H7 (cell line): ENCODE results near the gene F10. TPM values are rescaled to one million over a fixed set of nuclear protein-coding genes. Genes with fewer than 3 reads are reported as not detected.

Source experiments
- DNase-seq: peaks from one replicate; pipeline ENCODE4 v3.0.0; 2012
- H3K27me3 ChIP-seq: 2 replicates; pipeline ENCODE4 v1.6.0; 2011; ENCODE audit warnings: mild to moderate bottlenecking, low read length; ENCODE audit not compliant: control insufficient read depth, insufficient read depth
- H3K36me3 ChIP-seq: replicated peaks from 2 replicates; pipeline ENCODE4 v1.5.1; 2011; ENCODE audit warnings: low read length; ENCODE audit not compliant: control insufficient read depth, insufficient read depth
- H3K4me3 ChIP-seq: 2 replicates; pipeline ENCODE4 v1.5.1; 2011; ENCODE audit warnings: low read depth, mild to moderate bottlenecking, control low read depth, low read length, moderate library complexity; ENCODE audit not compliant: insufficient read depth
- total RNA-seq: library from RNA; depleted of rRNA; stranded (reverse); fragments of >200 nt; shearing (Covaris generic); gene quantifications from 2 replicates; pipeline ENCODE4 v1.2.3, GENCODE V29; 2014

F10 gene
- total RNA-seq, 1 experiment from 2014 or later = 2.1 TPM

- DNase-seq = peak; percentile 79
- Histone ChIP-seq H3K4me3 (no peak overlapping the region), H3K27me3 (no peaks in the 10 kb centered on the region; the same call in 1 of the 2 replicates), H3K36me3 (no peaks in the 10 kb centered on the region)
These were observed 40.4 kb downstream of the F10 start for GRCh38 chr13:113162783-113163685.

GRCh38 chr13:113164492-113164891, 41.9 kb downstream of the F10 start:
- DNase-seq = no peak
- Histone ChIP-seq H3K4me3 (no peak overlapping the region), H3K27me3 (no peaks in the 10 kb centered on the region; the same call in 1 of the 2 replicates)

GRCh38 chr13:113166266-113166665, 43.7 kb downstream of the F10 start:
- DNase-seq = no peak
- Histone ChIP-seq H3K4me3 (no peak overlapping the region), H3K36me3 (peaks cover 5% of the 10 kb centered on the region), H3K27me3 (no peaks in the 10 kb centered on the region; the same call in 1 of the 2 replicates)

More at GRCh38 chr13:113164492-113164891, 41.9 kb downstream of the F10 start:
- peaks cover under 1% of the 10 kb centered on the region; the same call in 1 of the 2 replicates for H3K36me3 ChIP-seq

GRCh38 chr13:113166681-113167080, 44.1 kb downstream of the F10 start:
- DNase-seq = no peak
- Histone ChIP-seq H3K36me3 (peaks cover 5% of the 10 kb centered on the region), H3K27me3 (no peaks in the 10 kb centered on the region; the same call in 1 of the 2 replicates), H3K4me3 (no peak overlapping the region)

- H3K4me3 ChIP-seq = no peak overlapping the region
- H3K36me3 ChIP-seq = peaks cover 9% of the 10 kb centered on the region
- no peak for DNase-seq
- no peaks in the 10 kb centered on the region; the same call in 1 of the 2 replicates for H3K27me3 ChIP-seq
These were observed 44.6 kb downstream of the F10 start for GRCh38 chr13:113167155-113167554.

GRCh38 chr13:113167575-113167974, 45.0 kb downstream of the F10 start:
- no peak for DNase-seq
- Histone ChIP-seq H3K27me3 (no peaks in the 10 kb centered on the region; the same call in 1 of the 2 replicates), H3K36me3 (peaks cover 9% of the 10 kb centered on the region)

GRCh38 chr13:113168211-113168610, 45.6 kb downstream of the F10 start:
- no peaks in the 10 kb centered on the region for H3K27me3 ChIP-seq

More at GRCh38 chr13:113167575-113167974, 45.0 kb downstream of the F10 start:
- H3K4me3 ChIP-seq = no peak overlapping the region

GRCh38 chr13:113169277-113170272, 47.0 kb downstream of the F10 start:
- no peak for DNase-seq
- Histone ChIP-seq H3K36me3 (peaks cover 9% of the 10 kb centered on the region), H3K27me3 (no peaks in the 10 kb centered on the region), H3K4me3 (no peak overlapping the region)

More at GRCh38 chr13:113168211-113168610, 45.6 kb downstream of the F10 start:
- H3K4me3 ChIP-seq = no peak overlapping the region
- H3K36me3 ChIP-seq = peaks cover 9% of the 10 kb centered on the region
- DNase-seq = no peak

GRCh38 chr13:113170511-113170910, 47.9 kb downstream of the F10 start:
- DNase-seq = no peak
- no peaks in the 10 kb centered on the region for H3K27me3 ChIP-seq
- peaks cover 9% of the 10 kb centered on the region for H3K36me3 ChIP-seq
- H3K4me3 ChIP-seq = no peak overlapping the region

GRCh38 chr13:113171250-113172125, 48.9 kb downstream of the F10 start:
- DNase-seq = no peak
- H3K27me3 ChIP-seq = no peaks in the 10 kb centered on the region
- H3K36me3 ChIP-seq = peaks cover 11% of the 10 kb centered on the region
- H3K4me3 ChIP-seq = no peak overlapping the region

GRCh38 chr13:113172419-113172926, 49.9 kb downstream of the F10 start:
- no peak overlapping the region for H3K4me3 ChIP-seq
- H3K27me3 ChIP-seq = no peaks in the 10 kb centered on the region
- peaks cover 14% of the 10 kb centered on the region for H3K36me3 ChIP-seq
- DNase-seq = no peak

- H3K36me3 ChIP-seq = peaks cover 36% of the 10 kb centered on the region
- no peaks in the 10 kb centered on the region for H3K27me3 ChIP-seq
- H3K4me3 ChIP-seq = no peak overlapping the region
- DNase-seq = no peak
These were observed 53.7 kb downstream of the F10 start for GRCh38 chr13:113176280-113176679.

- DNase-seq = no peak
- H3K36me3 ChIP-seq = peaks cover 38% of the 10 kb centered on the region
- H3K27me3 ChIP-seq = no peaks in the 10 kb centered on the region
- H3K4me3 ChIP-seq = no peak overlapping the region
These were observed 54.2 kb downstream of the F10 start for GRCh38 chr13:113176822-113177221.
